DND-41 (cell line): ENCODE data around the gene MCL1.

Experiments
- CTCF ChIP-seq: IDR thresholded peaks from 2 replicates; pipeline ENCODE4 v1.5.1; 2012; ENCODE audit warnings: borderline replicate concordance, low read length, moderate library complexity, mild to moderate bottlenecking; ENCODE audit not compliant: poor library complexity, severe bottlenecking; ENCODE audit errors: extremely low read depth
- EZH2 ChIP-seq: IDR thresholded peaks from 3 replicates; pipeline ENCODE4 v1.6.1; 2012; ENCODE audit warnings: borderline replicate concordance, low read depth, mild to moderate bottlenecking, moderate library complexity, low read length, inconsistent platforms; ENCODE audit not compliant: severe bottlenecking

- TF ChIP-seq CTCF, result no peak
- no peak for TF ChIP-seq EZH2
Measured at GRCh38 chr1:150619576-150620509, 40.4 kb upstream of the MCL1 start.
